ENCODE measurements around the gene KRTAP10-11.
"Not testable (repeated sequence)": the region's sequence is repeated elsewhere in the genome, so short reads cannot be mapped to it uniquely, and the experiment has no call there.

The KRTAP10-11 gene

GRCh38 chr21:44667612-44668011 lies 21.4 kb downstream of the KRTAP10-11 start:
- no peak for DNase-seq

- no peak for DNase-seq
These were observed 24.6 kb downstream of the KRTAP10-11 start for GRCh38 chr21:44670642-44671432.

GRCh38 chr21:44671911-44672310 lies 25.7 kb downstream of the KRTAP10-11 start:
- DNase-seq: no peak

DNA sequence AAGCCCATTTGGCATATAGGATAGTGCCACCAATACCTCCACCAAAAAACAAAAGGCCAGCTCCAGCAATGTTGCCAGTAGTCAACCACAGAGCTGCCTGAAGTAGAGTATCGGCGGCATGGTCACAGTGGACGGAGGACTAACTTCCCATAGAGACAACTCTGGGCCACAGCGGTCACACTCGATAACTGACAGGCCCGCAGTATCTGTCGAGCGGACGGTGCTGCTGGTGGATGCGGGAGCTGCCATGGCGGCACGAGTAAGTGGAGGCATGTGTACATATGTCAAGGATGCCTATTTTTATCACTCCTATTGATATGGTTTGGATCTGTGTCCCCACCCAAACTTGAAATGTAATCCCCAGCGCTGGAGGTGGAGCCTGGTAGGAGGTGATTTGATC lies 31.7 kb downstream of the KRTAP10-11 start:
- no peak for DNase-seq

GRCh38 chr21:44681152-44681551 lies 34.9 kb downstream of the KRTAP10-11 start:
- DNase-seq: no peak

GRCh38 chr21:44681861-44682579 lies 35.8 kb downstream of the KRTAP10-11 start, which contains the start of gene KRTAP12-1:
TSS of gene KRTAP12-1 (minus strand) at chr21:44682163. CDS start at chr21:44682123, 40 bp downstream.
- DNase-seq: no peak

- no peak for DNase-seq
These were observed 36.5 kb downstream of the KRTAP10-11 start for GRCh38 chr21:44682580-44683151.

GRCh38 chr21:44684077-44684476 lies 37.9 kb downstream of the KRTAP10-11 start:
- no peak for DNase-seq

- no peak for DNase-seq
These were observed 38.3 kb downstream of the KRTAP10-11 start for GRCh38 chr21:44684483-44684882.

GRCh38 chr21:44685050-44685449 lies 38.8 kb downstream of the KRTAP10-11 start:
- DNase-seq: not testable (repeated sequence)

DNA sequence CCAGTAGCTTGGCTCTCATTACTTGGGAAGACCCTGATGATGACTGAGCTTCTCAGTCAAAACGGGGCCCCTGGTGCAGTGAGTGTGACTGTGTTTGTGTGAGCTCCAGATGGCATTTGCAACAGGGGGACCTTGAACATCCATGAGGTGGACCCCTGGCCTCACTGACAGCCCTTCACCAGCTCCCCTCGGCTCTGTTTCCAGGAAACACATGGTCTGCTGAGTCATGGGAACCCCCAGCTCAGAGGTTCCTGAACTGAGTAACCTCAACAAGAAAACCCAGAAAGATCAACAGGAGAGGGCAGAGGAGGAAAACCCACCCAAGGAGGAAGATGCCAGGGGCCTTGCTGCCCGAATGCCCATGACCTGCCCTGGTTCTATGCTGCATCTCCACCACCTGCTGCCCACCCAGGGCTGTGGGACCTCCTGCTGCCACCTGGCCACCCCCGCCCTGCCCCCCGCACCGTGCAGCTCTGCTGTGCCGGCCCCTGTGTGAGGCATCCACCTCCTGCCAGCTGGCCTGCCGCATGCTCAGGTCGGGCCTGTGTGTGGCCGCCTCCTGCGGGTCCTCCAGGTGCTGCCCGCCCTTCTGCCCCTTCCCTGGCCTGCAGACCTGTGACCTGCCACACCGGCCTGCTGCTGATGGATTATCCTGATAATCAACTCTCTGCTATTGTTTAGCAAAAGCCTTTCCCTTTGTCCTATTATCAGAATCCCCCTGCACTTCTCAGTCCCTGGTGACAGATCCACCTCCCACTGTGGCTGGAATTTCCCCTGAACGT lies 40.0 kb downstream of the KRTAP10-11 start:
- DNase-seq: no peak

- DNase-seq: no peak
These were observed 40.8 kb downstream of the KRTAP10-11 start for GRCh38 chr21:44686843-44687561.

GRCh38 chr21:44687671-44688070 lies 41.5 kb downstream of the KRTAP10-11 start:
- DNase-seq: no peak

- DNase-seq: not testable (repeated sequence)
These were observed 43.5 kb downstream of the KRTAP10-11 start for GRCh38 chr21:44689740-44690139.

- DNase-seq: no peak
These were observed 45.5 kb downstream of the KRTAP10-11 start for GRCh38 chr21:44691686-44692085.

DNA sequence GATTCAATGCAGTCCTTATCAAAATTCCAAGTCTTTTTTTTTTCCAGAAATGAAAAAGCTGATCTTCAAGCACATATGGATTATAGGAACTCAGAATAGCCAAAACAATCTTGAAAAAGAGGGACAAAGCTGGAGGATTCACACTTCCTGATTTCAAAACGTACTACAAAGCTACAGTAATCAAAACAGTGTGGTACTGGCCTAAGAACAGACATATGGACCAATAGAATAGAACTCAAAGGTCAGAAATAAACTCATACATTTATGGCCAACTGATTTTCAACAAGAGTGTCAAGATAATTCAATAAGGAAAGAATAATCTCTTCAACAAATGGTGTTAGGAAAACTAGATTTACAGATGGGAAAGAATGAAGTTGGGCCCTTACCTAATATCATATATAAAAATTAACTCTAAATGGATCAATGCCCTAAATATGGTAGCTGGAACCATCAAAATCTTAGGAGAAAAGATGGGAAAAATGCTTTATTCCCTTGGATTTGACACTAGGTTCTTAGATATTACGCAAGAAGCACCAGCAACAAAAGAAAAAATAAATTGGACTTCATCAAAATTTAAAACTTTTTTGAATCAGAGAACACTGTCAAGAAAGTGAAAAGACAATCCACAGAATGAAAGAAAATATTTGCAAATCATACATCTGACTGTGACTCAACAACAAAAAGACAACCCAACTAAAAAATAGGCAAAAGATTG lies 46.7 kb downstream of the KRTAP10-11 start:
- no peak for DNase-seq

GRCh38 chr21:44694776-44695175 lies 48.6 kb downstream of the KRTAP10-11 start:
- DNase-seq: no peak

DNA sequence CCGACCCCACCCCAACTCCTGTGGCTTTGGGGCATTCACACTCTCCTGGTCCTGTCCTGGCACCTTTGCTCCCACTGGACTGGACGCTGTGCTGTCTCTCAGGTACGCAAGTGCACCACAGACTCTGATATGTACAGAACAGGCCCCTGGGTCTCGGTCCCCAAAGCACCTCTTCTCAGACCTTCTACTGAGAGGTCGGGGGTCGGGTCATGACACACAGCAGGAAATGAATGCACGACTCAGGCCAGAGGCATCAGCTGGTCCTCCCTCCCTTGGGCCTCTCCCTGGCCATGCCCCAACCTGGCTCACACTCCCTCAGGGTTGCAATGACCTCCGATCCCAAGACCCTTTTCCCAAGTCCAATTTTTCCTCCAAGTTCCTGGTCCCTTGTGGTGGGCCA lies 49.0 kb downstream of the KRTAP10-11 start:
- DNase-seq: no peak

- DNase-seq: no peak
These were observed 49.4 kb downstream of the KRTAP10-11 start for GRCh38 chr21:44695641-44696040.

- DNase-seq: no peak
These were observed 50.4 kb downstream of the KRTAP10-11 start for GRCh38 chr21:44696572-44696971.

All from suppressor macrophage (primary cell).